GM12801 (cell line): Measurements from ENCODE around the gene MED13L.

Source experiments
- CTCF ChIP-seq: IDR thresholded peaks from one replicate; pipeline ENCODE4 v1.5.1; 2011; ENCODE audit warnings: control low read depth; ENCODE audit not compliant: insufficient read length; ENCODE audit errors: extremely low read depth

MED13L gene

DNA sequence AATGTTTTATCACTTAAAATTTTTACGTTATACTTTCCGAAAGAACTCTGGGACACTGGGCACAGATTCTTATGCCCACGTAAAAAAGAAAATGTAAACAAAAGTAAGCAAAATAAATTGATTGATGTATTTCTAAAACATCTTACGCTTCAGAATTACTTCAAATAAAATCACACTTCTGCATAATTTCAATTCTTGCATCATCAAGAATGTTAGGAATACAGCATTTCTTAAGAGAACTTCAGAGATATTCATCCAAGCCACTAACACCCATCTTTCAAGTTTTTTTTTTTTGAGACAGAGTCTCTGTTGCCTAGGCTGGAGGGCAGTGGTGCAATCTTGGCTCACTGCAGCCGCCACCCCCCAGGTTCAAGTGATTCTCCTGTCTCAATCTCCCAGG lies 180.6 kb downstream of the MED13L start:
- no peak for TF ChIP-seq CTCF

DNA sequence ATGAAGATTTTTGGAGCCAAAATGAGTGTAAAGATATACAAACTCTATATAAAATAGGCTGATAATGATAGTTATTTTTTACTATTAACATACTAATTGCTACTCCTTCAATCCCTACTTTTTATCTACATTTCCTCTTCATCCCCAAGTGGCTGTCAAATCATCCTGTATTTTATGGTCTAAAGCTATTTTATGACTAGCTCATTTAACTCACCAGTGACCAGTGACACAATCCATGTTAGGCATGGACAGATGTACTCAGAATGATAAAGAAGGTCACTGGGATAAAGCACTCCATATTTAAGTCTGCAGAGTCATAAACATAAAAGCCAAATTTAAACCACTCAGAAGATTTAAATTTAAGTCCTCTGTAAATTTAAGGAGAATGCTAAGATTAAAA lies 183.0 kb downstream of the MED13L start:
- TF ChIP-seq CTCF = no peak

GRCh38 chr12:116093915-116094314 lies 183.6 kb downstream of the MED13L start:
- no peak for TF ChIP-seq CTCF

DNA sequence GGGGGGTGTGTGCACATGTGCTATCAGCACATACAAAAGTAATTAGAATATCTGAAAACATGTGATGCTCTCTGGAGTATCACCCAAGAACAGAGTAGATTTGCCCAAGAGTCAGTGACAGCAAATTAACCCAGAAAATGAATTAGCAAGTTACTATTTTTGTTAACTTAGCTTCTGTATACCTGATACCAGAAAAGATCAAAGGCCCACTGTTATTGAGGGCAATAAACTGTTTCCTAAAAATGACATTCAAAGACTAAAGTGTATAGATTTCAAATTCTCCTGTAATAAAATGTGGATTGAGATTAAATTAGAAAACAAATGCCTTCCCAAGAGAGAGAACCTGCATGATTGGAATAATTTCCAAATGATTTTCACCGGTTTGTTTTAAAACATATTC lies 184.7 kb downstream of the MED13L start:
- TF ChIP-seq CTCF = no peak

DNA sequence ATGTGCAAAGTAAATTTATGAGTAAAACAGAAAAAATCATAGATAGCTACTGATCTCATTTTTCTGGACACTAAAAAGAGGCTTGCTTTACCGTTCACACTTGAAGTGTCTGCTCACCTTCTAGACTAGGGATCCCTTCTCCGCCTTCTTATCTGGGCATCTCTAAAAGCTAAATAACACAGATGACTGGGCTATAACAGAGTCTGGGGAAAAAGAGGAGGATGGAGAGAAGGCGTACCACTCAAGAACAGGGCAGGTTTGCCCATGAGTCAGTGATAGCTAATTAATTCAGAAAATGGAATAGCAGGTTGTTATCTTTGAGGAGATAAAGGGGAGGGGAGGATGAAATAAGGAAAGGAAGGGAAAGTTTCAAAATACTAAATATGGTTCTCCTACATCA lies 185.3 kb downstream of the MED13L start:
- no peak for TF ChIP-seq CTCF

- no peak for TF ChIP-seq CTCF
These were observed 185.9 kb downstream of the MED13L start for GRCh38 chr12:116091579-116091978.

- TF ChIP-seq CTCF = no peak
These were observed 187.0 kb downstream of the MED13L start for GRCh38 chr12:116090516-116090915.

GRCh38 chr12:116089080-116089479 lies 188.4 kb downstream of the MED13L start:
- no peak for TF ChIP-seq CTCF
